Putamen (tissue), 1 donor: Measurements from ENCODE around the gene MED26.

Source experiments
- DNase-seq: peaks from one replicate; pipeline ENCODE4 v3.0.0-alpha.2; 2016; ENCODE audit warnings: low spot score

The MED26 gene

GRCh38 chr19:16536130-16536529 is 91.9 kb downstream of the MED26 start:
- no peak for DNase-seq

- no peak for DNase-seq
These were observed 92.6 kb downstream of the MED26 start for GRCh38 chr19:16535381-16535780.

GRCh38 chr19:16532440-16533234 is 95.4 kb downstream of the MED26 start:
- DNase-seq: no peak

GRCh38 chr19:16531380-16531669 is 96.7 kb downstream of the MED26 start:
- no peak for DNase-seq

- DNase-seq: no peak
These were observed 97.2 kb downstream of the MED26 start for GRCh38 chr19:16530540-16531379.

- no peak for DNase-seq
These were observed 98.4 kb downstream of the MED26 start for GRCh38 chr19:16529466-16530144.

- DNase-seq: no peak
These were observed 100.0 kb downstream of the MED26 start for GRCh38 chr19:16527971-16528521.

- DNase-seq: no peak
These were observed 100.6 kb downstream of the MED26 start for GRCh38 chr19:16527334-16527935.

GRCh38 chr19:16525751-16526481 is 102.1 kb downstream of the MED26 start:
- DNase-seq: no peak

GRCh38 chr19:16524991-16525734 is 102.8 kb downstream of the MED26 start:
- DNase-seq: no peak
